ENCODE data around the gene TP53BP2.
A peak's percentile ranks its signal among the peaks of the same experiment; 100 is the strongest.
"Not testable (repeated sequence)": the region's sequence is repeated elsewhere in the genome, so short reads cannot be mapped to it uniquely, and the experiment has no call there.

Gene TP53BP2

GRCh38 chr1:223739366-223740037 lies 106.2 kb downstream of the TP53BP2 start:
- no peak for DNase-seq

GRCh38 chr1:223738465-223739365 lies 107.0 kb downstream of the TP53BP2 start:
- DNase-seq: no peak

GRCh38 chr1:223737342-223737741 lies 108.4 kb downstream of the TP53BP2 start:
- DNase-seq: no peak

- not testable (repeated sequence) for DNase-seq
Measured at GRCh38 chr1:223736638-223737037, 109.1 kb downstream of the TP53BP2 start.

- no peak for DNase-seq
Measured at GRCh38 chr1:223733898-223734852, 111.6 kb downstream of the TP53BP2 start.

- peak; percentile 65 for DNase-seq
Measured at GRCh38 chr1:223732993-223733798, 112.6 kb downstream of the TP53BP2 start.

- DNase-seq: peak; percentile 73
Measured at GRCh38 chr1:223731133-223731770, 114.5 kb downstream of the TP53BP2 start.

GRCh38 chr1:223730479-223731132 lies 115.1 kb downstream of the TP53BP2 start:
- DNase-seq: no peak

GRCh38 chr1:223729906-223730305 lies 115.8 kb downstream of the TP53BP2 start:
- no peak for DNase-seq

All from fibroblast of upper back skin (primary cell).